ENCODE measurements around the gene SGPP2. TPM values are rescaled to one million over a fixed set of nuclear protein-coding genes. Genes with fewer than 3 reads are reported as not detected.
"Not testable (repeated sequence)": the region's sequence is repeated elsewhere in the genome, so short reads cannot be mapped to it uniquely, and the experiment has no call there.

SGPP2 gene
- total and polyA plus RNA-seq, 10 donors: 0.13 to 3.1 (median 1.9) TPM

DNA sequence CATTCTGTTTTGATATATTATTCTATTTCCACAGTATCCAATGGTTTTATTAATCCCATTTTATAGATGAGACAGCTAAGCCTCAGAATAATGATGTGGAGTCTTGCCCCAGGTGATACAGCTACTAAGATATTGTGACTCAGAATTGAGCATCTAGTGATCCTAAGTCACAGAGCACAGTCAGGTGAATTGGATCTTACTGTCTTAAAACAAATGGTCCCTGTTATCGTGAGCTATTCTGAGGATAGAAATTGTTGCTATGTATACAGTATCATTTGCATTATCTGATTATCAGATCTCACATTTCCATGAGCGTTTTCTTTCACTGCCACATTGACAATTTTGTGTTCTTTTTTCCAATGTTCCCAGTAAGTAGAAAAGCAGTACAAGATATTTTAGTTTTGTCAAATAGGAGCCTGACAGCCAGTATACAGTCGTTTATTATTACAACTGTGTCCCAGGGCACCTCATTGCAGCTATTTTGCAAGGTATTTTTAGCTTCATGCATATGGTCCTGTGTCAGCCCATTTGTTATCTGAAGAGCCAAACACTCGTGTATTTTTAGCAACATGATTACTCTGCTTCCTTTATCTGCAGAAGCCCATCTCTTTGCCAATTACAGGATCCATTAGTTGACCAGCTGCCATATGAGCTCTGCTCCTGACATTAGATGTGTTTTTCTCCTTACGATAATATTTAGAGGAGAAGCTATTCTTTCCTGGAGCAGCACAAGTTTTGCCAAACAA is 25.1 kb upstream of the SGPP2 start:
- intact Hi-C loops (cut with DNase I; ENCODE audit: low total_unique reads): no loop called here
- 43 to 59% (median 52%) methylated on average over 5 of the region's 5 CpGs for WGBS, 5 donors
- Histone ChIP-seq H3K4me3 (no peak overlapping the region), H3K4me1 (no peaks in the 10 kb centered on the region), H3K27me3 (replicated peaks in 1 of 7) (no peaks in the 10 kb centered on the region), H3K27ac (no peak overlapping the region), H3K36me3 (no peaks in the 10 kb centered on the region), H3K9me3 (peaks cover 0 to 13% (median 0%) of the 10 kb centered on the region in 8 donors)
- no peak for DNase-seq
- TF ChIP-seq POLR2A (IDR thresholded peaks at IDR 0.05) (no peak), POLR2AphosphoS5 (IDR thresholded peaks at IDR 0.05) (no peak)
- TF ChIP-seq, protein P1, sequence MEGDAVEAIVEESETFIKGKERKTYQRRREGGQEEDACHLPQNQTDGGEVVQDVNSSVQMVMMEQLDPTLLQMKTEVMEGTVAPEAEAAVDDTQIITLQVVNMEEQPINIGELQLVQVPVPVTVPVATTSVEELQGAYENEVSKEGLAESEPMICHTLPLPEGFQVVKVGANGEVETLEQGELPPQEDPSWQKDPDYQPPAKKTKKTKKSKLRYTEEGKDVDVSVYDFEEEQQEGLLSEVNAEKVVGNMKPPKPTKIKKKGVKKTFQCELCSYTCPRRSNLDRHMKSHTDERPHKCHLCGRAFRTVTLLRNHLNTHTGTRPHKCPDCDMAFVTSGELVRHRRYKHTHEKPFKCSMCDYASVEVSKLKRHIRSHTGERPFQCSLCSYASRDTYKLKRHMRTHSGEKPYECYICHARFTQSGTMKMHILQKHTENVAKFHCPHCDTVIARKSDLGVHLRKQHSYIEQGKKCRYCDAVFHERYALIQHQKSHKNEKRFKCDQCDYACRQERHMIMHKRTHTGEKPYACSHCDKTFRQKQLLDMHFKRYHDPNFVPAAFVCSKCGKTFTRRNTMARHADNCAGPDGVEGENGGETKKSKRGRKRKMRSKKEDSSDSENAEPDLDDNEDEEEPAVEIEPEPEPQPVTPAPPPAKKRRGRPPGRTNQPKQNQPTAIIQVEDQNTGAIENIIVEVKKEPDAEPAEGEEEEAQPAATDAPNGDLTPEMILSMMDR (IDR thresholded peaks at IDR 0.05 in 8 of 11, conservative IDR thresholded peaks at IDR 0.05 in 3 of 11): no peak

DNA sequence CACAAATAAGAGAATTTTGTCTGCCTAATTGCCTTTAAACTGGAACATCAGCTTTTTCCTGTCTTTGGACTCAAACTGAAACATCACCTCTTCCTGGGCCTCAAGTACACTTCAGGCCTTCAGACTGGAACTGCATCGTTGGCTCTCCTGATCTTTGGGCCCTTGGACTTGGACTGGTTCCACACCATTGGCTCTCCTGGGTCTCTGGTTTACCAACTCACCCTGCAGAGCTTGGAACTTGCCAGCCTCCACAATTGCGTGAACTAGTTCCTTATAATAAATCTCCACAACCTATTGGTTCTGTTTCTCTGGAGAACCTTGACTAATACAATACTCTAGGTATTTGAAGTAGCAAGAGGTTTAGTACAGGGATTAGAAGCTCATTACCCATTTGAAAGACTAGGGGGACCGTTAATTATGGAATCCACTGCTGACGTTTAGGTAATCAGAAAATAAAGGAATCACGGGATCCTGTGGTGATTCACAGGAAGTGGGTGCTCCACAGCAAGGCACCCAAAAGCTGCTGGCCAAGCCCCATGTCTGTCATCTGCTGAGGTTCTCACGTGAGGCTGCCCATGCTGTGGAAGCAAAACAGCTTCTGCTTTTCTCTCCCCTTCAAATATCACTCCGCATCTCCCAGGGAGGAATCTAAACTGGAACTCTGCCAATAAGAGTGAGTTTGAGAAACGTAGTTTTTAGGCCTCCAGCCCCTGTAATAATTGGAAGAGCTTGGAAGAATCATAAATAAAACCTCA is 20.0 kb upstream of the SGPP2 start:
- Histone ChIP-seq H3K27me3 (replicated peaks in 1 of 7) (no peaks in the 10 kb centered on the region), H3K4me3 (no peak overlapping the region), H3K9me3 (peaks cover 0 to 6% (median 0%) of the 10 kb centered on the region in 8 donors), H3K4me1 (no peaks in the 10 kb centered on the region), H3K36me3 (no peaks in the 10 kb centered on the region), H3K27ac (no peak overlapping the region)
- WGBS, 5 donors: 30 to 35% (median 33%) methylated on average over 8 of the region's 8 CpGs
- TF ChIP-seq POLR2AphosphoS5 (IDR thresholded peaks at IDR 0.05): no peak
- TF ChIP-seq, protein P1 (IDR thresholded peaks at IDR 0.05 in 8 of 11, conservative IDR thresholded peaks at IDR 0.05 in 3 of 11): no peak
- TF ChIP-seq POLR2A (IDR thresholded peaks at IDR 0.05): no peak
- intact Hi-C loops (cut with DNase I; ENCODE audit: low total_unique reads): no loop called here
- DNase-seq: no peak

DNA sequence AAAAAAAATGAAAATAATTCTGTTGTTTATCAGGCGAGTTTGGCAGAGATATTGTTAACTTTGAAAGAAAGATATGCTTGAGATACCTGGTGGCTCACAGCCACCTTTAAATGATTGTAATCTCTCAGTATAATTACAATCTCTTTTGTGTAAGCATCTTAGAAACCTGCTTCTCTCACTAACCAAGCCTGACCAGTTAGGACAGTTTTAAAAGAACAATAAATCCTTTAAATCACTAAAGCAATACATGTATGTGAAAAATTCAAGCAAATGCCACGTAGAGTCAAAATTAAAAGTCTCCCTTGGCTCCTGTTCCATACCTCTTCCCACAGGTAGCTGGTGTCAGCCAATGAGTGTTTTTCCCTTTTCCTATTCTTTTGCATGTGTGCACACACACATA is 15.7 kb upstream of the SGPP2 start:
- TF ChIP-seq POLR2AphosphoS5 (IDR thresholded peaks at IDR 0.05) (no peak), POLR2A (IDR thresholded peaks at IDR 0.05) (no peak)
- TF ChIP-seq, protein P1 (IDR thresholded peaks at IDR 0.05 in 8 of 11, conservative IDR thresholded peaks at IDR 0.05 in 3 of 11): no peak
- Histone ChIP-seq H3K27ac (no peak overlapping the region), H3K27me3 (replicated peaks in 1 of 7) (no peaks in the 10 kb centered on the region), H3K36me3 (no peaks in the 10 kb centered on the region), H3K9me3 (peaks cover 0 to 18% (median 12%) of the 10 kb centered on the region in 8 donors), H3K4me3 (no peak overlapping the region), H3K4me1 (no peaks in the 10 kb centered on the region)
- intact Hi-C loops (cut with DNase I; ENCODE audit: low total_unique reads): no loop called here
- no peak for DNase-seq
- WGBS, 5 donors: 75 to 88% (median 81%) methylated on average over 2 of the region's 2 CpGs

DNA sequence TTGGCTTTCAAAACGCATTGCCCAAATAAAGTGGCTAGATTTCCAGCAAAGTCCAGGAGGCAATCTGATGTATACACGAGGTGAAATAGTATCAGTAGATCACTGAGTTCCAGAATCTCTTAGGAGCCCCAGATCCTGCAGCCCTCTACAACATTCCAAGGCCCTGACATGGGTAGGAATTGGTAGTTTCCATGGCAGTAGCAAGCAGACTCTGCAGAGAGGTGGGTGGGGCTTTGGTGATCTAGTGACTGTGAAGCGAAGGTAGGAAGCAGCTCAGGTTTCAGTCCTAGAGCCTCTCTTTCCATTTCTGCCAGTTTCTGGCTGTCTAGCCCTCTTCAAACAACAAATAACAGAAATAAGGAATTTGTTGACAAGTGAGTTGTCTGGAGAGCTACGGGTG is 13.8 kb upstream of the SGPP2 start:
- no peak for DNase-seq
- Histone ChIP-seq H3K9me3 (peaks cover 0 to 35% (median 19%) of the 10 kb centered on the region in 8 donors), H3K36me3 (no peaks in the 10 kb centered on the region), H3K27me3 (replicated peaks in 1 of 7) (no peaks in the 10 kb centered on the region), H3K4me3 (no peak overlapping the region), H3K4me1 (no peaks in the 10 kb centered on the region), H3K27ac (no peak overlapping the region)
- TF ChIP-seq POLR2A (IDR thresholded peaks at IDR 0.05): no peak
- TF ChIP-seq, protein P1 (IDR thresholded peaks at IDR 0.05 in 8 of 11, conservative IDR thresholded peaks at IDR 0.05 in 3 of 11): no peak
- TF ChIP-seq POLR2AphosphoS5 (IDR thresholded peaks at IDR 0.05): no peak
- intact Hi-C loops (cut with DNase I; ENCODE audit: low total_unique reads): no loop called here
- WGBS, 5 donors: 73 to 89% (median 81%) methylated on average over 4 of the region's 4 CpGs

DNA sequence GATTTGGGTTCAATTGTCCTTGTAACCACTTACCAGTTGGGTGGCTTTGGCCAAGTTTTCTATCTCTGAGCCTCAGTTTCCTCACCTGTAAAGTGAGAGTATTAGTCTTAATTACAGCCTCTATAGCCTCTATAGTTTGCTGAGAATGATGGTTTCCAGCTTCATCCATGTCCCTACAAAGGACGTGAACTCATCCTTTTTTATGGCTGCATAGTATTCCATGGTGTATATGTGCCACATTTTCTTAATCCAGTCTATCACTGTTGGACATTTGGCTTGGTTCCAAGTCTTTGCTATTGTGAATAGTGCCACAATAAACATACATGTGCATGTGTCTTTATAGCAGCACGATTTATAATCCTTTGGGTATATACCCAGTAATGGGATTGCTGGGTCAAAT is 12.0 kb upstream of the SGPP2 start:
- H3K36me3 ChIP-seq; H3K4me3 ChIP-seq; H3K27me3 ChIP-seq (replicated peaks in 1 of 7); intact Hi-C loops (cut with DNase I; ENCODE audit: low total_unique reads); H3K4me1 ChIP-seq; H3K27ac ChIP-seq; DNase-seq: not testable (repeated sequence)
- peaks cover 0 to 46% (median 23%) of the 10 kb centered on the region in 8 donors for H3K9me3 ChIP-seq
- WGBS, 5 donors: 79 to 100% (median 95%) methylated on average over 2 of the region's 2 CpGs
